DND-41 (cell line): ENCODE measurements around the gene MTARC2.

Source experiments
- ATAC-seq: fragments of 200-7000 bp; cut with Tn5 transposase; 3 replicates; pipeline ENCODE4 v1.9.1; 2021; ENCODE audit warnings: low read depth; ENCODE audit not compliant: insufficient read depth
- DNase-seq: peaks from one replicate; pipeline ENCODE4 v3.0.0-alpha.2; 2020
- H2AFZ ChIP-seq: 2 replicates; pipeline ENCODE4 v1.6.0; 2012; ENCODE audit warnings: low read depth, low read length
- H3K27ac ChIP-seq: 2 replicates; pipeline ENCODE4 v1.5.1; 2012; ENCODE audit warnings: low read length, inconsistent platforms
- H3K27me3 ChIP-seq: fragments of 200-600 bp; sonication (generic); 2 replicates; pipeline ENCODE4 v1.6.0; 2012; ENCODE audit warnings: low read length, mild to moderate bottlenecking, inconsistent platforms; ENCODE audit not compliant: insufficient read depth, poor library complexity
- H3K36me3 ChIP-seq: 2 replicates; pipeline ENCODE4 v1.5.1; 2012; ENCODE audit warnings: low read length, inconsistent platforms; ENCODE audit not compliant: insufficient read depth
- H3K4me1 ChIP-seq: 2 replicates; pipeline ENCODE4 v1.5.1; 2012; ENCODE audit warnings: mild to moderate bottlenecking, low read length; ENCODE audit not compliant: insufficient read depth
- H3K4me2 ChIP-seq: 2 replicates; pipeline ENCODE4 v1.6.0; 2012; ENCODE audit warnings: mild to moderate bottlenecking, moderate library complexity, low read length, inconsistent platforms; ENCODE audit not compliant: insufficient read depth
- H3K4me3 ChIP-seq, 2 experiments: fragments of 200-600 bp in 1 of 2; shearing (Covaris generic) in 1 of 2; 2 replicates each; pipeline ENCODE4 v1.5.1; 2012 to 2016; ENCODE audit warnings: inconsistent platforms in 2 of 2, low read length in 2 of 2, mild to moderate bottlenecking in 2 of 2, low read depth in 1 of 2, moderate library complexity in 1 of 2
- H3K79me2 ChIP-seq: 2 replicates; pipeline ENCODE4 v1.6.0; 2012; ENCODE audit warnings: low read length, inconsistent platforms; ENCODE audit not compliant: insufficient read depth
- H3K9ac ChIP-seq: 2 replicates; pipeline ENCODE4 v1.6.0; 2012; ENCODE audit warnings: low read depth, mild to moderate bottlenecking, inconsistent platforms, low read length, moderate library complexity
- H3K9me3 ChIP-seq: 2 replicates; pipeline ENCODE4 v1.5.1; 2012; ENCODE audit warnings: low read length, moderate library complexity, mild to moderate bottlenecking, inconsistent platforms; ENCODE audit not compliant: insufficient read depth, severe bottlenecking
- H4K20me1 ChIP-seq: 2 replicates; pipeline ENCODE4 v1.6.0; 2012; ENCODE audit warnings: low read length; ENCODE audit not compliant: insufficient read depth
- EZH2 ChIP-seq: IDR thresholded peaks from 3 replicates; pipeline ENCODE4 v1.6.1; 2012; ENCODE audit warnings: borderline replicate concordance, low read depth, mild to moderate bottlenecking, moderate library complexity, low read length, inconsistent platforms; ENCODE audit not compliant: severe bottlenecking
- TF ChIP-seq, protein P1 (sequence below): IDR thresholded peaks from 2 replicates; pipeline ENCODE4 v1.5.1; 2012; ENCODE audit warnings: borderline replicate concordance, low read length, moderate library complexity, mild to moderate bottlenecking; ENCODE audit not compliant: poor library complexity, severe bottlenecking; ENCODE audit errors: extremely low read depth

Gene MTARC2

DNA sequence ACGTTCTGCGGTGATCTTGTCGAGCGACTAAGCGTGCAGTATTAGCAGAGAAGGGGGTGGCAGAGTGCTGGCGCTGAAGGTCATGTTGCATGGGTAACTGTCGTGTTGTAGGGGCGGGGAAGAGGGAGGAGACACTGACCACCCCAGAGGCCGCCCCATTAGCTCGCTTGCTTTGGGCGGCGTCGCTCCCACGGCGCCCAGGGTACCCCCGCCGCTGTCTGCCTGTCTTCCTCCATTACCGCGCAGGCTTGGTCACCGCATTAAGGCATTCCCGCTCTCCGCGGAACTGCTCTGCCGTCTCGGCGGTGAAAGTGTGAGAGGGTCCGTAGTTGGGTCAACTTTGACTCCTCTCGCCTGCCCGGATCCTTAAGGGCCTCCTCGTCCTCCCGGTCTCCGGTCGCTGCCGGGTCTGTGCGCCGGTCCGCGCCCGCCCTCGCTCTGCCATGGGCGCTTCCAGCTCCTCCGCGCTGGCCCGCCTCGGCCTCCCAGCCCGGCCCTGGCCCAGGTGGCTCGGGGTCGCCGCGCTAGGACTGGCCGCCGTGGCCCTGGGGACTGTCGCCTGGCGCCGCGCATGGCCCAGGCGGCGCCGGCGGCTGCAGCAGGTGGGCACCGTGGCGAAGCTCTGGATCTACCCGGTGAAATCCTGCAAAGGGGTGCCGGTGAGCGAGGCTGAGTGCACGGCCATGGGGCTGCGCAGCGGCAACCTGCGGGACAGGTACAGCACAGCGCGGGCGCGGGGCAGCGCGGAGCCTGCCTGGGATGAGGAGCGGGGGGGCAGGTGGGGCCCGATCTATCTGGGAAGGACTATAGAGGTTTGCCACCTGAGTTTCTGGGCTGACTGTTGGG, at the start of gene MTARC2:
TSS of gene MTARC2 (plus strand) at position 234 of the 846 bp plus-strand sequence. CDS start at position 444, 210 bp downstream.
- Histone ChIP-seq H3K4me1 (no peaks in the 10 kb centered on the region), H3K9ac (no peak within 1 kb of the TSS), H3K36me3 (no peaks in the 10 kb centered on the region), H3K4me3 (no peak within 1 kb of the TSS), H4K20me1 (no peaks in the 10 kb centered on the region), H3K27me3 (no peaks in the 10 kb centered on the region), H3K9me3 (no peaks in the 10 kb centered on the region), H3K27ac (no peak within 1 kb of the TSS), H3K4me2 (no peak within 1 kb of the TSS), H2AFZ (no peak within 1 kb of the TSS), H3K79me2 (no peaks in the 10 kb centered on the region)
- TF ChIP-seq, protein P1, sequence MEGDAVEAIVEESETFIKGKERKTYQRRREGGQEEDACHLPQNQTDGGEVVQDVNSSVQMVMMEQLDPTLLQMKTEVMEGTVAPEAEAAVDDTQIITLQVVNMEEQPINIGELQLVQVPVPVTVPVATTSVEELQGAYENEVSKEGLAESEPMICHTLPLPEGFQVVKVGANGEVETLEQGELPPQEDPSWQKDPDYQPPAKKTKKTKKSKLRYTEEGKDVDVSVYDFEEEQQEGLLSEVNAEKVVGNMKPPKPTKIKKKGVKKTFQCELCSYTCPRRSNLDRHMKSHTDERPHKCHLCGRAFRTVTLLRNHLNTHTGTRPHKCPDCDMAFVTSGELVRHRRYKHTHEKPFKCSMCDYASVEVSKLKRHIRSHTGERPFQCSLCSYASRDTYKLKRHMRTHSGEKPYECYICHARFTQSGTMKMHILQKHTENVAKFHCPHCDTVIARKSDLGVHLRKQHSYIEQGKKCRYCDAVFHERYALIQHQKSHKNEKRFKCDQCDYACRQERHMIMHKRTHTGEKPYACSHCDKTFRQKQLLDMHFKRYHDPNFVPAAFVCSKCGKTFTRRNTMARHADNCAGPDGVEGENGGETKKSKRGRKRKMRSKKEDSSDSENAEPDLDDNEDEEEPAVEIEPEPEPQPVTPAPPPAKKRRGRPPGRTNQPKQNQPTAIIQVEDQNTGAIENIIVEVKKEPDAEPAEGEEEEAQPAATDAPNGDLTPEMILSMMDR: no peak
- no peak for TF ChIP-seq EZH2
- ATAC-seq (no peak), DNase-seq (no peak)

DNA sequence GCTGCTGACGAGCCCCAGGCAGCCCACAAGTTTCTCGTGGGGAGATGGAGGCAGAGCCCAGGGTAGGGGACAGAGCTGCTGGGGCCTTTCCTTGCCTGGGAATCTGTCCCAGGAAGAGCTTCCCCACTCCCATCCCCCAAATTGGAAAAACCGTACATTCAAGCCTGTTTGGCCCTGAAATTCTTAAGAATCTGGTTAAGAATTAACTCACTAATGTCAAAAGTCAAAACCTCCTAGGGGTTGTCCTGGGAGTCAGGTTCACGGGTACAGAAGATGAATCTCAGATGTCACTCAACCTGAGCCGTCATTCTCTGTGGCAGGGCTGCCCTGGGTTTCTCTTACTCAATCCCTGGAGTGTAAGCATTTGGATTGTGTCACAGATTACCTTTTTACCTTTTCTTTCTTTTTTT, 49.5 kb upstream of the MTARC2 start:
- Histone ChIP-seq H3K9ac (no peak overlapping the region), H3K27me3 (peaks cover 4% of the 10 kb centered on the region), H3K79me2 (no peaks in the 10 kb centered on the region), H3K36me3 (no peaks in the 10 kb centered on the region), H2AFZ (no peak overlapping the region), H3K4me3 (no peak overlapping the region), H4K20me1 (no peaks in the 10 kb centered on the region), H3K4me1 (no peaks in the 10 kb centered on the region), H3K4me2 (no peak overlapping the region), H3K9me3 (no peaks in the 10 kb centered on the region), H3K27ac (no peak overlapping the region)
- ATAC-seq (no peak), DNase-seq (no peak)
- TF ChIP-seq, protein P1: no peak
- no peak for TF ChIP-seq EZH2

DNA sequence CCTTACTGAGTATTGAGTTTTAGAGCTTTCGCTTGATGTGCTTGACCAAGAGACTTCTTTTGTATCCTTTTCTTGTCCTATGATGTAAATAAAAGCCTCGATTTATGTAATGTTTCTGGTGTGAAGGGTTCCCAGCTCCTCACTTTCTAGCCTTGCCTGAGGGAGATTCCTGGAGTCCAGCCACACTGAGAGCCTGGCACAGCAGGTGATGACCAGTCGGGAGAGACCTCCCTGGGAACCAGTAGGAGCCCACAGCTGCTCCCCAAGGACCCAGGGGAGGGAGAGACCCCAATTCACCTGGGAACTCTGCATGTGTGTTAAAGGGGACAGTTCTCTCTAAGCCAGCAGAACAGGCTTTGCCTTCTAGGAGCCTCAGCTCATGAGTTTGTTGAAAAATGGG, 49.1 kb upstream of the MTARC2 start:
- H3K4me1 ChIP-seq: no peaks in the 10 kb centered on the region
- peaks cover 4% of the 10 kb centered on the region for H3K27me3 ChIP-seq
- TF ChIP-seq EZH2: no peak
- no peaks in the 10 kb centered on the region for H3K36me3 ChIP-seq
- no peak overlapping the region for H3K9ac ChIP-seq
- H2AFZ ChIP-seq: no peak overlapping the region
- no peak overlapping the region for H3K4me2 ChIP-seq
- no peaks in the 10 kb centered on the region for H3K79me2 ChIP-seq
- ATAC-seq (no peak), DNase-seq (no peak)
- H3K9me3 ChIP-seq: no peaks in the 10 kb centered on the region
- H3K4me3 ChIP-seq: no peak overlapping the region
- H3K27ac ChIP-seq: no peak overlapping the region
- H4K20me1 ChIP-seq: no peaks in the 10 kb centered on the region

DNA sequence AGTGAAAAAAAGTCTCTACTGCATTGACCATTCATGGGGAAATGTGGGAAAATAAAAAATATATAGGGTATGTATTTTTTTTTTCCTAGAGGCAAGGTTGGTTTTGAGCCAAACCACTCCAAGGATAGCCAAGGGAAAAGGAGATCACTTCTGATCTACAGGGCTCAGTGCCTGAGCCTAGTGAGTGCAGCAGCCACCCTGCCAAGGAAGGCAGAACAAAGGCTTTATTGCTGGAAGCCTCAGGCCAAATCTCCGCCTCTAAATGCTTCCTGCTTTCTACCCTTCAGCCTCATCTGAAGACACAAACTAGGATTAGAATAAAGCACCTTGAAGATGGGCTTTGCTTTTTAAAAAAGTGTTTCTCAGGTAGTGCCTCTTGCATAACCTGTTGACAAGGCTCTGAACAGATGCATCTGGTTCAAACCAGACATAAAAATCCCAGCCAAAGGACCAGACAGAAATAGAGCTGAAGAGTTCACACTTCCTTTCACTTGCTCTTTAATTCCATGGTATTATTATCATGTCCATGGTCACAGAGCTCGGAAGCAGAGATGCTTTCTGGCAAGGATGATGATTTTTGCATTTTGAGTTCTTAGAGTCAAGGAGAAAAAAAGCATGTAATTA, 47.5 kb upstream of the MTARC2 start:
- Histone ChIP-seq H3K9me3 (no peaks in the 10 kb centered on the region), H3K27ac (no peak overlapping the region), H3K9ac (no peak overlapping the region), H2AFZ (no peak overlapping the region), H3K27me3 (peaks cover 4% of the 10 kb centered on the region), H3K79me2 (no peaks in the 10 kb centered on the region), H4K20me1 (no peaks in the 10 kb centered on the region), H3K4me2 (no peak overlapping the region), H3K36me3 (no peaks in the 10 kb centered on the region), H3K4me1 (no peaks in the 10 kb centered on the region), H3K4me3 (no peak overlapping the region)
- no peak for DNase-seq
- ATAC-seq: no peak
- TF ChIP-seq, protein P1: no peak
- TF ChIP-seq EZH2: no peak
